SJSA1 (cell line): Measurements from ENCODE around the gene AP2B1. TPM values are rescaled to one million over a fixed set of nuclear protein-coding genes. Genes with fewer than 3 reads are reported as not detected.
A peak's percentile ranks its signal among the peaks of the same experiment; 100 is the strongest.

Source experiments
- DNase-seq, 2 experiments: peaks; one replicate each; pipeline ENCODE4 v3.0.0-alpha.2; 2015 to 2020; ENCODE audit warnings: low spot score in 2 of 2, low read depth in 1 of 2
- H3K27ac ChIP-seq: fragments of 250-450 bp; sonication (Bioruptor Pico); 2 replicates; pipeline ENCODE4 v1.5.1; 2020; ENCODE audit warnings: mild to moderate bottlenecking, moderate library complexity
- H3K27me3 ChIP-seq: fragments of 250-450 bp; sonication (Bioruptor Pico); replicated peaks from 2 replicates; pipeline ENCODE4 v1.5.1; 2020; ENCODE audit warnings: mild to moderate bottlenecking, moderate library complexity
- H3K36me3 ChIP-seq: fragments of 250-450 bp; sonication (Bioruptor Pico); 2 replicates; pipeline ENCODE4 v1.5.1; 2020; ENCODE audit warnings: mild to moderate bottlenecking
- H3K4me1 ChIP-seq: fragments of 250-450 bp; sonication (Bioruptor Pico); replicated peaks from 2 replicates; pipeline ENCODE4 v1.6.1; 2021; ENCODE audit warnings: mild to moderate bottlenecking
- H3K4me3 ChIP-seq: fragments of 250-450 bp; sonication (Bioruptor Pico); 2 replicates; pipeline ENCODE4 v1.5.1; 2020; ENCODE audit warnings: mild to moderate bottlenecking
- H3K9me3 ChIP-seq: fragments of 250-450 bp; sonication (Bioruptor Pico); replicated peaks from 2 replicates; pipeline ENCODE4 v1.5.1; 2020; ENCODE audit warnings: mild to moderate bottlenecking
- total RNA-seq: library from RNA; depleted of rRNA; stranded (reverse); fragments of >200 nt; shearing (Covaris generic); gene quantifications from 2 replicates; pipeline ENCODE4 v1.2.3, GENCODE V29; 2014; rRNA removed

The AP2B1 gene
- total RNA-seq, 1 experiment from 2014 or later = 109 TPM

GRCh38 chr17:35765756-35766488 is 178.8 kb downstream of the AP2B1 start:
- Histone ChIP-seq H3K9me3 (no peaks in the 10 kb centered on the region; the same call in 1 of the 2 replicates), H3K27ac (no peak overlapping the region), H3K27me3 (no peaks in the 10 kb centered on the region), H3K4me3 (no peak overlapping the region), H3K4me1 (peaks cover 30% of the 10 kb centered on the region), H3K36me3 (no peaks in the 10 kb centered on the region)
- no peak for DNase-seq

- no peak overlapping the region for H3K4me3 ChIP-seq
- peaks cover 30% of the 10 kb centered on the region for H3K4me1 ChIP-seq
- H3K27ac ChIP-seq = no peak overlapping the region
- no peaks in the 10 kb centered on the region for H3K36me3 ChIP-seq
- H3K9me3 ChIP-seq = no peaks in the 10 kb centered on the region; the same call in 1 of the 2 replicates
- H3K27me3 ChIP-seq = no peaks in the 10 kb centered on the region
- no peak for DNase-seq
These were observed 179.4 kb downstream of the AP2B1 start for GRCh38 chr17:35766489-35766877.

GRCh38 chr17:35766903-35767510 is 179.9 kb downstream of the AP2B1 start:
- Histone ChIP-seq H3K9me3 (no peaks in the 10 kb centered on the region; the same call in 1 of the 2 replicates), H3K27ac (no peak overlapping the region), H3K4me3 (no peak overlapping the region), H3K4me1 (peaks cover 30% of the 10 kb centered on the region), H3K27me3 (no peaks in the 10 kb centered on the region), H3K36me3 (no peaks in the 10 kb centered on the region)
- no peak for DNase-seq

- no peaks in the 10 kb centered on the region for H3K27me3 ChIP-seq
- H3K9me3 ChIP-seq = no peaks in the 10 kb centered on the region; the same call in 1 of the 2 replicates
- H3K4me1 ChIP-seq = peaks cover 34% of the 10 kb centered on the region
- no peak overlapping the region for H3K27ac ChIP-seq
- no peak for DNase-seq
- H3K36me3 ChIP-seq = no peaks in the 10 kb centered on the region
- H3K4me3 ChIP-seq = no peak overlapping the region
These were observed 181.7 kb downstream of the AP2B1 start for GRCh38 chr17:35768797-35769196.

GRCh38 chr17:35769895-35770486 is 182.9 kb downstream of the AP2B1 start:
- DNase-seq = no peak
- no peak overlapping the region for H3K4me3 ChIP-seq
- no peaks in the 10 kb centered on the region for H3K36me3 ChIP-seq
- H3K9me3 ChIP-seq = no peaks in the 10 kb centered on the region
- H3K4me1 ChIP-seq = peaks cover 34% of the 10 kb centered on the region
- no peak overlapping the region for H3K27ac ChIP-seq
- H3K27me3 ChIP-seq = no peaks in the 10 kb centered on the region

GRCh38 chr17:35773129-35773528 is 186.0 kb downstream of the AP2B1 start:
- H3K36me3 ChIP-seq = no peaks in the 10 kb centered on the region
- no peak for DNase-seq
- no peak overlapping the region for H3K27ac ChIP-seq
- no peaks in the 10 kb centered on the region for H3K27me3 ChIP-seq
- H3K4me1 ChIP-seq = peaks cover 29% of the 10 kb centered on the region
- no peaks in the 10 kb centered on the region for H3K9me3 ChIP-seq
- no peak overlapping the region for H3K4me3 ChIP-seq

- no peaks in the 10 kb centered on the region for H3K36me3 ChIP-seq
- H3K4me3 ChIP-seq = no peak overlapping the region
- peaks cover 29% of the 10 kb centered on the region for H3K4me1 ChIP-seq
- H3K27me3 ChIP-seq = no peaks in the 10 kb centered on the region
- H3K9me3 ChIP-seq = no peaks in the 10 kb centered on the region
- H3K27ac ChIP-seq = no peak overlapping the region
- DNase-seq = no peak
These were observed 186.7 kb downstream of the AP2B1 start for GRCh38 chr17:35773679-35774425.

- Histone ChIP-seq H3K4me3 (no peak overlapping the region), H3K4me1 (peaks cover 29% of the 10 kb centered on the region), H3K36me3 (no peaks in the 10 kb centered on the region), H3K27me3 (no peaks in the 10 kb centered on the region), H3K27ac (no peak overlapping the region), H3K9me3 (no peaks in the 10 kb centered on the region)
- DNase-seq = peak in 1 of 2 experiments; percentile 50
These were observed 187.4 kb downstream of the AP2B1 start for GRCh38 chr17:35774499-35774898.

- Histone ChIP-seq H3K4me3 (no peak overlapping the region), H3K27me3 (no peaks in the 10 kb centered on the region), H3K27ac (no peak overlapping the region), H3K9me3 (no peaks in the 10 kb centered on the region), H3K36me3 (no peaks in the 10 kb centered on the region), H3K4me1 (peaks cover 29% of the 10 kb centered on the region)
- no peak for DNase-seq
These were observed 187.9 kb downstream of the AP2B1 start for GRCh38 chr17:35775039-35775438.

GRCh38 chr17:35775583-35775982 is 188.5 kb downstream of the AP2B1 start:
- peaks cover 29% of the 10 kb centered on the region for H3K4me1 ChIP-seq
- no peak for DNase-seq
- no peaks in the 10 kb centered on the region for H3K9me3 ChIP-seq
- no peaks in the 10 kb centered on the region for H3K36me3 ChIP-seq
- H3K27me3 ChIP-seq = no peaks in the 10 kb centered on the region
- no peak overlapping the region for H3K27ac ChIP-seq
- no peak overlapping the region for H3K4me3 ChIP-seq

Other genes starting within 250 kb of the AP2B1 start
- gene SLFN11, start 213.7 kb upstream of the AP2B1 start, total RNA-seq = 13.9 and 29.1 TPM in 2 replicates
- 56.1 and 65.4 TPM in 2 replicates for gene SLFN12, start 154.8 kb upstream of the AP2B1 start, total RNA-seq
- 0.68 and 1.0 TPM in 2 replicates for gene SLFN13, start 138.6 kb upstream of the AP2B1 start, total RNA-seq
- gene SLFN12L, start 49.6 kb upstream of the AP2B1 start, total RNA-seq = 0.72 and 1.4 TPM in 2 replicates
- gene SLFN14, start 26.5 kb upstream of the AP2B1 start, total RNA-seq = not detected in 2 replicates
- gene PEX12, start 8.8 kb upstream of the AP2B1 start, total RNA-seq = 4.8 and 5.8 TPM in 2 replicates
- gene RASL10B, start 144.3 kb downstream of the AP2B1 start, total RNA-seq = 0.16 and 0.22 TPM in 2 replicates
- gene GAS2L2, start 165.9 kb downstream of the AP2B1 start, total RNA-seq = not detected in 2 replicates
- gene C17orf50, start 173.6 kb downstream of the AP2B1 start, total RNA-seq = not detected in 2 replicates
- 2.9 and 8.3 TPM in 2 replicates for gene MMP28, start 208.3 kb downstream of the AP2B1 start, total RNA-seq
- gene TAF15, start 222.2 kb downstream of the AP2B1 start, total RNA-seq = 15.5 and 33.6 TPM in 2 replicates